Thyroid gland (tissue), 4 donors: ENCODE measurements around the gene DCAF8L2. TPM values are rescaled to one million over a fixed set of nuclear protein-coding genes. Genes with fewer than 3 reads are reported as not detected.

Experiments
- DNase-seq, 2 donors: peaks; one replicate each; pipeline ENCODE4 v3.0.0-alpha.2; 2019
- H3K27ac ChIP-seq, 3 donors: fragments of 200-600 bp; sonication (generic); 1 replicate in 2 of 3; 2 replicates in 1 of 3; pipeline ENCODE4 v1.5.1; 2016 to 2019; ENCODE audit warnings: mild to moderate bottlenecking in 1 of 3, moderate library complexity in 1 of 3
- H3K27me3 ChIP-seq: fragments of 200-600 bp; sonication (generic); one replicate; pipeline ENCODE4 v1.5.1; 2019
- H3K36me3 ChIP-seq, 2 donors: fragments of 200-600 bp; sonication (generic); one replicate each; pipeline ENCODE4 v1.5.1; 2016 to 2019
- H3K4me1 ChIP-seq, 2 donors: fragments of 200-600 bp; sonication (generic); one replicate each; pipeline ENCODE4 v1.5.1; 2017 to 2019
- H3K4me3 ChIP-seq, 3 donors: fragments of 200-600 bp; sonication (generic); replicated peaks in 1 of 3; 1 replicate in 2 of 3; 2 replicates in 1 of 3; pipeline ENCODE4 v1.5.1; 2016; ENCODE audit warnings: mild to moderate bottlenecking in 1 of 3
- H3K9me3 ChIP-seq: fragments of 200-600 bp; sonication (generic); one replicate; pipeline ENCODE4 v1.5.1; 2017
- CTCF ChIP-seq, 6 experiments: fragments of 200-600 bp in 3 of 6; fragments of 450-650 bp in 3 of 6; sonication (generic) in 3 of 6; IDR thresholded peaks; one replicate each; pipeline ENCODE4 v1.5.1; 2016 to 2019; ENCODE audit warnings: antibody characterized with exemption in 6 of 6, mild to moderate bottlenecking in 2 of 6, inconsistent platforms in 1 of 6, moderate library complexity in 1 of 6
- POLR2A ChIP-seq, 2 donors: fragments of 450-650 bp; IDR thresholded peaks; one replicate each; pipeline ENCODE4 v1.6.1; 2017; ENCODE audit warnings: antibody characterized with exemption in 2 of 2, mild to moderate bottlenecking in 2 of 2, moderate library complexity in 1 of 2
- WGBS, 2 donors: methylation state at CpG; one replicate each; pipeline ENCODE4 v1.1.5; 2017; 5-methylcytosine and 5-hydroxymethylcytosine counted together
- intact Hi-C: fragments of 100-400 bp; cut with DNase I; formaldehyde crosslinking; loops from one replicate; pipeline ENCODE4 v1.15.1; 2023
- total RNA-seq, 4 donors: library from RNA; depleted of rRNA; stranded (reverse); fragments of >200 nt; gene quantifications; one replicate each; pipeline ENCODE4 v1.2.3, GENCODE V29; 2016

Gene DCAF8L2
- total RNA-seq, 4 donors from 2014 or later, result 0.11 to 0.67 TPM; not detected in 2

GRCh38 chrX:27694667-27695066 is 104.5 kb downstream of the DCAF8L2 start:
- H3K9me3 ChIP-seq, result no peaks in the 10 kb centered on the region
- no peaks in the 10 kb centered on the region for H3K36me3 ChIP-seq
- H3K27ac ChIP-seq, result no peak overlapping the region
- intact Hi-C loops, result no loop called here
- DNase-seq, result no peak
- 53 to 60% methylated on average over 1 of the region's 1 CpG for WGBS, 2 donors
- H3K4me1 ChIP-seq, result no peaks in the 10 kb centered on the region
- no peaks in the 10 kb centered on the region for H3K27me3 ChIP-seq
- TF ChIP-seq POLR2A (IDR thresholded peaks at IDR 0.05) (no peak), CTCF (IDR thresholded peaks at IDR 0.05) (no peak)
- no peak overlapping the region for H3K4me3 ChIP-seq

- Histone ChIP-seq H3K9me3 (no peaks in the 10 kb centered on the region), H3K4me1 (no peaks in the 10 kb centered on the region), H3K27ac (no peak overlapping the region), H3K36me3 (no peaks in the 10 kb centered on the region), H3K4me3 (no peak overlapping the region), H3K27me3 (no peaks in the 10 kb centered on the region)
- WGBS, 2 donors, result 47 to 62% methylated on average over 1 of the region's 1 CpG
- intact Hi-C loops, result no loop called here
- TF ChIP-seq CTCF (IDR thresholded peaks at IDR 0.05) (no peak), POLR2A (IDR thresholded peaks at IDR 0.05) (no peak)
- no peak for DNase-seq
Observed at GRCh38 chrX:27706526-27706925, 116.4 kb downstream of the DCAF8L2 start.

- Histone ChIP-seq H3K9me3 (no peaks in the 10 kb centered on the region), H3K27ac (no peak overlapping the region), H3K4me3 (no peak overlapping the region), H3K27me3 (no peaks in the 10 kb centered on the region), H3K4me1 (no peaks in the 10 kb centered on the region), H3K36me3 (no peaks in the 10 kb centered on the region)
- no peak for TF ChIP-seq POLR2A (IDR thresholded peaks at IDR 0.05)
- TF ChIP-seq CTCF (IDR thresholded peaks at IDR 0.05), result no peak
- 75 to 80% methylated on average over 2 of the region's 2 CpGs for WGBS, 2 donors
- DNase-seq, result no peak
- intact Hi-C loops, result no loop called here
Observed at GRCh38 chrX:27715610-27716009, 125.5 kb downstream of the DCAF8L2 start.

- Histone ChIP-seq H3K27ac (no peak overlapping the region), H3K4me3 (no peak overlapping the region), H3K4me1 (no peaks in the 10 kb centered on the region), H3K36me3 (no peaks in the 10 kb centered on the region), H3K9me3 (no peaks in the 10 kb centered on the region), H3K27me3 (no peaks in the 10 kb centered on the region)
- no peak for DNase-seq
- TF ChIP-seq CTCF (IDR thresholded peaks at IDR 0.05) (no peak), POLR2A (IDR thresholded peaks at IDR 0.05) (no peak)
- intact Hi-C loops, result no loop called here
- 55 to 60% methylated on average over 3 of the region's 3 CpGs for WGBS, 2 donors
Observed at GRCh38 chrX:27728291-27728690, 138.1 kb downstream of the DCAF8L2 start.

- no peak for DNase-seq
- 89 to 92% methylated on average over 5 of the region's 5 CpGs for WGBS, 2 donors
- H3K27me3 ChIP-seq, result no peaks in the 10 kb centered on the region
- no peaks in the 10 kb centered on the region for H3K9me3 ChIP-seq
- no peak for TF ChIP-seq CTCF (IDR thresholded peaks at IDR 0.05)
- no peaks in the 10 kb centered on the region for H3K36me3 ChIP-seq
- intact Hi-C loops, result no loop called here
- H3K4me3 ChIP-seq, result no peak overlapping the region
- no peak overlapping the region for H3K27ac ChIP-seq
- no peaks in the 10 kb centered on the region for H3K4me1 ChIP-seq
Observed at GRCh38 chrX:27731962-27732361, 141.8 kb downstream of the DCAF8L2 start.
